ENCODE data around the gene IGSF21. TPM values are rescaled to one million over a fixed set of nuclear protein-coding genes. Genes with fewer than 3 reads are reported as not detected.

Gene IGSF21
- polyA plus RNA-seq, 1 donor (not counting 4 experiments of a cell fraction or from before 2014, with no cell fraction given) = not detected

GRCh38 chr1:18341291-18342069, 233.9 kb downstream of the IGSF21 start:
- Histone ChIP-seq H3K4me3 (ENCODE audit: control insufficient read depth in 2 of 3, extremely low read depth in 1 of 3, insufficient read depth in 2 of 3, low read depth in 1 of 3, low read length in 3 of 3) (no peak overlapping the region), H2AFZ (ENCODE audit: control insufficient read depth, low read length) (no peak overlapping the region), H3K4me2 (ENCODE audit: control insufficient read depth, extremely low read depth, insufficient read depth, low read depth, low read length) (no peak overlapping the region), H4K20me1 (ENCODE audit: control insufficient read depth, extremely low read depth, insufficient read depth, low read length) (no peaks in the 10 kb centered on the region), H3K4me1 (ENCODE audit: control insufficient read depth, extremely low read depth, insufficient read depth, low read length) (no peaks in the 10 kb centered on the region), H3K9me3 (ENCODE audit: control insufficient read depth, low read depth, low read length) (no peaks in the 10 kb centered on the region), H3K9ac (ENCODE audit: control insufficient read depth, extremely low read depth, insufficient read depth, low read length) (no peak overlapping the region), H3K79me2 (ENCODE audit: control insufficient read depth, insufficient read depth, low read length) (no peaks in the 10 kb centered on the region), H3K27ac (ENCODE audit: control insufficient read depth, insufficient read depth, low read length) (no peak overlapping the region), H3K36me3 (ENCODE audit: control insufficient read depth in 2 of 2, extremely low read depth in 1 of 2, insufficient read depth in 2 of 2, low read length in 2 of 2) (no peaks in the 10 kb centered on the region), H3K27me3 (ENCODE audit: control insufficient read depth, extremely low read depth, insufficient read depth, low read length) (no peaks in the 10 kb centered on the region), H3K9me1 (ENCODE audit: control insufficient read depth, extremely low read depth, insufficient read depth, low read length) (no peaks in the 10 kb centered on the region)
- TF ChIP-seq EZH2 (IDR thresholded peaks at IDR 0.05; ENCODE audit: low read length) = no peak
- TF ChIP-seq CTCF (optimal IDR thresholded peaks at IDR 0.05 in 1 of 3, IDR thresholded peaks at IDR 0.05 in 1 of 3, conservative IDR thresholded peaks at IDR 0.05 in 1 of 3; ENCODE audit: extremely low read depth in 1 of 3, insufficient read depth in 2 of 3, low read length in 3 of 3) = no peak
- dilution Hi-C loops (cut with MboI; ENCODE audit: extremely low pct_ligation_motif_present, low sequenced_read_pairs) = no loop called here
- FAIRE-seq (no peak), DNase-seq (ENCODE audit: low read depth, low spot score) (no peak)

GRCh38 chr1:18342744-18343143, 235.1 kb downstream of the IGSF21 start:
- no peak overlapping the region for H3K9ac ChIP-seq (ENCODE audit: control insufficient read depth, extremely low read depth, insufficient read depth, low read length)
- no peaks in the 10 kb centered on the region for H3K36me3 ChIP-seq (ENCODE audit: control insufficient read depth in 2 of 2, extremely low read depth in 1 of 2, insufficient read depth in 2 of 2, low read length in 2 of 2)
- H3K27ac ChIP-seq (ENCODE audit: control insufficient read depth, insufficient read depth, low read length) = no peak overlapping the region
- no peaks in the 10 kb centered on the region for H3K79me2 ChIP-seq (ENCODE audit: control insufficient read depth, insufficient read depth, low read length)
- no peak overlapping the region for H3K4me2 ChIP-seq (ENCODE audit: control insufficient read depth, extremely low read depth, insufficient read depth, low read depth, low read length)
- no peaks in the 10 kb centered on the region for H3K9me3 ChIP-seq (ENCODE audit: control insufficient read depth, low read depth, low read length)
- no peaks in the 10 kb centered on the region for H3K4me1 ChIP-seq (ENCODE audit: control insufficient read depth, extremely low read depth, insufficient read depth, low read length)
- no peak overlapping the region for H2AFZ ChIP-seq (ENCODE audit: control insufficient read depth, low read length)
- no peak for TF ChIP-seq EZH2 (IDR thresholded peaks at IDR 0.05; ENCODE audit: low read length)
- no peak for TF ChIP-seq CTCF (optimal IDR thresholded peaks at IDR 0.05 in 1 of 3, IDR thresholded peaks at IDR 0.05 in 1 of 3, conservative IDR thresholded peaks at IDR 0.05 in 1 of 3; ENCODE audit: extremely low read depth in 1 of 3, insufficient read depth in 2 of 3, low read length in 3 of 3)
- dilution Hi-C loops (cut with MboI; ENCODE audit: extremely low pct_ligation_motif_present, low sequenced_read_pairs) = no loop called here
- no peak for FAIRE-seq
- no peaks in the 10 kb centered on the region for H3K27me3 ChIP-seq (ENCODE audit: control insufficient read depth, extremely low read depth, insufficient read depth, low read length)
- no peak overlapping the region for H3K4me3 ChIP-seq (ENCODE audit: control insufficient read depth in 2 of 3, extremely low read depth in 1 of 3, insufficient read depth in 2 of 3, low read depth in 1 of 3, low read length in 3 of 3)
- DNase-seq (ENCODE audit: low read depth, low spot score) = no peak
- no peaks in the 10 kb centered on the region for H4K20me1 ChIP-seq (ENCODE audit: control insufficient read depth, extremely low read depth, insufficient read depth, low read length)
- H3K9me1 ChIP-seq (ENCODE audit: control insufficient read depth, extremely low read depth, insufficient read depth, low read length) = no peaks in the 10 kb centered on the region

All from keratinocyte (primary cell).